Nephron (organoid): ENCODE measurements around the gene NMNAT2.

Experiments used
- H3K27ac Mint-ChIP-seq, 3 experiments: 2 replicates each; pipeline ENCODE4 v1.8.0; 2020; ENCODE audit warnings: mixed read lengths in 3 of 3, mild to moderate bottlenecking in 2 of 3, moderate library complexity in 1 of 3
- H3K27me3 Mint-ChIP-seq: 2 replicates; pipeline ENCODE4 v1.8.0; 2021; ENCODE audit warnings: low read depth, mild to moderate bottlenecking, moderate library complexity, mixed read lengths
- H3K36me3 Mint-ChIP-seq: 2 replicates; pipeline ENCODE4 v1.8.0; 2020; ENCODE audit warnings: low read depth, mixed read lengths
- H3K4me1 Mint-ChIP-seq: 2 replicates; pipeline ENCODE4 v1.8.0; 2020; ENCODE audit warnings: mixed read lengths
- H3K4me3 Mint-ChIP-seq, 3 experiments: 2 replicates each; pipeline ENCODE4 v1.8.0; 2020; ENCODE audit warnings: mild to moderate bottlenecking in 3 of 3, mixed read lengths in 3 of 3, moderate library complexity in 2 of 3
- H3K9me3 Mint-ChIP-seq: 2 replicates; pipeline ENCODE4 v1.8.0; 2020; ENCODE audit warnings: mixed read lengths
- CTCF ChIP-seq, 3 experiments: fragments of 200-600 bp; sonication (generic); IDR thresholded peaks; one replicate each; pipeline ENCODE4 v1.5.0; 2021; ENCODE audit warnings: antibody characterized with exemption in 3 of 3; ENCODE audit not compliant: unreplicated experiment in 3 of 3

Gene NMNAT2

DNA sequence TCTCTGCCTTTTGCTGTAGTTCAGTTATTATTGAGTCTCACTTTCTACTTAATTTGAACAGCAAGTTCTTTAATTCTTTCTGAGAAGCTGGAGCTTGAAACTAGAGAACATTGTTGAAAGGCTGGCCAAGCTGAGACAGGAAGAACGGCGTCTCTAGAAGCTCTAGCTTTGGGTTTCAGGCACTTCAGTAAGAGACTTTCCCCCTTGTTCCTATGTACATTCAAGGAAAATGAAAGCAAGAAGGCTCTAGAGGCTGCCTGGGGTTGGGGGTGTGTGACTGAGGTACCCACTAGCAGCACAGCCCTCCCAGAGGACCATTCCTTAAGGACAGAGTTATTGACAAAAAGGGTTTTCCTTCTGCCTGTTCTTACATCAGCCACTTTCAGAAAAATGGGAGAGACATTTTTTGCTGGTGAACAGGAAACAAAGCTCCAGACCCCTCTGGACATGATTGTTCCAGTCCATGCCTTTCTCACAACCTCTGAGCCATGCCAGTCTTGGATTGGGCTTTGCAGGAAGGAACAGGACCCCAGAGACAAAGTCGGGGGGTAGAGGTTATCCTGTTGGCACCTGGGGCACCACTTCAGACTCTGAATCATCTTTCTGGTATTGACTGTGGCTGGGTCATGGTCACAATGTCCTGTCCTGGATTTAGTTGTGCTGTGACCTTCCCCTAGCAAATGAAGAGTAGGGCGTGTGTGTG, 169.0 kb downstream of the NMNAT2 start:
- Mint-ChIP-seq H3K4me3 (no peak overlapping the region), H3K27ac (no peak overlapping the region), H3K4me1 (no peaks in the 10 kb centered on the region), H3K27me3 (no peaks in the 10 kb centered on the region), H3K36me3 (peaks cover 27% of the 10 kb centered on the region), H3K9me3 (peaks cover 20% of the 10 kb centered on the region)
- TF ChIP-seq CTCF (IDR thresholded peaks at IDR 0.05; ENCODE audit: unreplicated experiment in 3 of 3), result no peak

- no peak overlapping the region for H3K4me3 Mint-ChIP-seq
- H3K4me1 Mint-ChIP-seq, result no peaks in the 10 kb centered on the region
- H3K9me3 Mint-ChIP-seq, result peaks cover 14% of the 10 kb centered on the region
- H3K27me3 Mint-ChIP-seq, result no peaks in the 10 kb centered on the region
- H3K36me3 Mint-ChIP-seq, result peaks cover 23% of the 10 kb centered on the region
- no peak overlapping the region for H3K27ac Mint-ChIP-seq
- TF ChIP-seq CTCF (IDR thresholded peaks at IDR 0.05; ENCODE audit: unreplicated experiment in 3 of 3), result no peak
These were observed 170.2 kb downstream of the NMNAT2 start for GRCh38 chr1:183247931-183248330.

- no peak overlapping the region for H3K4me3 Mint-ChIP-seq
- no peaks in the 10 kb centered on the region for H3K27me3 Mint-ChIP-seq
- H3K9me3 Mint-ChIP-seq, result peaks cover 14% of the 10 kb centered on the region
- no peak for TF ChIP-seq CTCF (IDR thresholded peaks at IDR 0.05; ENCODE audit: unreplicated experiment in 3 of 3)
- peaks cover 23% of the 10 kb centered on the region for H3K36me3 Mint-ChIP-seq
- no peaks in the 10 kb centered on the region for H3K4me1 Mint-ChIP-seq
- H3K27ac Mint-ChIP-seq, result no peak overlapping the region
These were observed 170.7 kb downstream of the NMNAT2 start for GRCh38 chr1:183247484-183247883.

- no peaks in the 10 kb centered on the region for H3K27me3 Mint-ChIP-seq
- H3K4me3 Mint-ChIP-seq, result no peak overlapping the region
- peaks cover 23% of the 10 kb centered on the region for H3K36me3 Mint-ChIP-seq
- no peaks in the 10 kb centered on the region for H3K4me1 Mint-ChIP-seq
- H3K9me3 Mint-ChIP-seq, result peaks cover 14% of the 10 kb centered on the region
- no peak overlapping the region for H3K27ac Mint-ChIP-seq
- TF ChIP-seq CTCF (IDR thresholded peaks at IDR 0.05; ENCODE audit: unreplicated experiment in 3 of 3), result no peak
These were observed 171.1 kb downstream of the NMNAT2 start for GRCh38 chr1:183247066-183247465.

DNA sequence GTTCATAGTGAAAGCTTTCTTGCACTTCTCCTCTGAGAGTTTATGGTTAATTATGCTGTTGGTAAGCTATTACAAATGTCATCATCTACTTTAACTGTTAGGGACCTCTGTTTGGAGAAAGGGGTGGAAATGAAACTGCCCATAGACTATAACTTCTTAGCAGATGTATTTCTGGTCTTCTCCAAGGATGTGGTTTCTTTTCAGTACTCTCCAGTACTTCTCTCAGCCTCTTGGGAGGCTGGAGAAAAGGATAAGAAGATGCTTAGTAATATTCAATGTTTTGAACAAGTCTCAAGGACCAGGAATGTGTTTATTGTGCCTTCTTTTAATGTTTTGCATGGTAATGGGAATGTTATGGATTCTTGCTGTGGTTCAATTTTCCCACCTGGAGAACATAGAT, 171.7 kb downstream of the NMNAT2 start:
- H3K4me3 Mint-ChIP-seq, result no peak overlapping the region
- peaks cover 10% of the 10 kb centered on the region for H3K9me3 Mint-ChIP-seq
- no peak for TF ChIP-seq CTCF (IDR thresholded peaks at IDR 0.05; ENCODE audit: unreplicated experiment in 3 of 3)
- H3K36me3 Mint-ChIP-seq, result peaks cover 18% of the 10 kb centered on the region
- H3K27me3 Mint-ChIP-seq, result no peaks in the 10 kb centered on the region
- peaks cover 3% of the 10 kb centered on the region for H3K4me1 Mint-ChIP-seq
- H3K27ac Mint-ChIP-seq, result no peak overlapping the region

DNA sequence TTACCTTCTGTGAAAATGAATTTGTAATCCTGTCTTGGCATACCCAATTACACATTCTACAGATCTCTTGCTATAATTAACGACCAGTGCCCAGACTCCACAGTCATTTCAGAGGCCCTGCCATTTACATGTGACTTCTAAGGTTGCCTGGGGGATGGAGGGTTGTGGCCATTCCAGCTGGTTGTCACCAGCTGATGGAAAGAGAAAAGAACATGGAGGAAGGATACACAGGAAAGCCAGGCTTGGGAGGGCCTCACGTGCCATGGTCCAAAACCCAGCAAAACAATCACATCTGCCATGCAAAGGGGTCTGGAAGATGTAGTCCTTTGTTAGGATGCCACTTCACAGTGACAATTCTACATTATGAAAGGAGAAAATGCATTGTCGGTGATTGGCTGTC, 172.8 kb downstream of the NMNAT2 start:
- TF ChIP-seq CTCF (IDR thresholded peaks at IDR 0.05; ENCODE audit: unreplicated experiment in 3 of 3), result no peak
- Mint-ChIP-seq H3K27me3 (no peaks in the 10 kb centered on the region), H3K4me3 (no peak overlapping the region), H3K27ac (no peak overlapping the region), H3K9me3 (peaks cover 5% of the 10 kb centered on the region), H3K36me3 (peaks cover 14% of the 10 kb centered on the region), H3K4me1 (peaks cover 4% of the 10 kb centered on the region)
